Pons (tissue), 1 donor: ENCODE data around the gene PCNX1.
"Not testable (repeated sequence)": the region's sequence is repeated elsewhere in the genome, so short reads cannot be mapped to it uniquely, and the experiment has no call there.

ENCODE experiments used
- DNase-seq: peaks from one replicate; pipeline ENCODE4 v3.0.0-alpha.2; 2016; ENCODE audit warnings: low spot score

PCNX1 gene

GRCh38 chr14:70907176-70907995 is at the start of gene PCNX1:
Gene PCNX1 (plus strand): TSS chr14:70907459. CDS start chr14:70907851, 392 bp downstream.
- DNase-seq: peak; percentile 85

GRCh38 chr14:70857496-70857890 is 49.8 kb upstream of the PCNX1 start:
- no peak for DNase-seq

GRCh38 chr14:70858641-70859040 is 48.6 kb upstream of the PCNX1 start:
- no peak for DNase-seq

- not testable (repeated sequence) for DNase-seq
Measured at GRCh38 chr14:70866992-70867391, 40.3 kb upstream of the PCNX1 start.

GRCh38 chr14:70871001-70871400 is 36.3 kb upstream of the PCNX1 start:
- no peak for DNase-seq

GRCh38 chr14:70871863-70872677 is 35.2 kb upstream of the PCNX1 start:
- DNase-seq: no peak

GRCh38 chr14:70872678-70873020 is 34.6 kb upstream of the PCNX1 start:
- DNase-seq: no peak

GRCh38 chr14:70873627-70874026 is 33.6 kb upstream of the PCNX1 start:
- no peak for DNase-seq

- not testable (repeated sequence) for DNase-seq
Measured at GRCh38 chr14:70875811-70876460, 31.3 kb upstream of the PCNX1 start.

GRCh38 chr14:70879448-70879847 is 27.8 kb upstream of the PCNX1 start:
- DNase-seq: no peak

GRCh38 chr14:70880888-70881287 is 26.4 kb upstream of the PCNX1 start:
- not testable (repeated sequence) for DNase-seq

GRCh38 chr14:70881549-70882177 is 25.6 kb upstream of the PCNX1 start:
- no peak for DNase-seq

GRCh38 chr14:70882776-70883492 is 24.3 kb upstream of the PCNX1 start:
- peak; percentile 35 for DNase-seq

- no peak for DNase-seq
Measured at GRCh38 chr14:70884595-70885342, 22.5 kb upstream of the PCNX1 start.

GRCh38 chr14:70885343-70886022 is 21.8 kb upstream of the PCNX1 start:
- no peak for DNase-seq

GRCh38 chr14:70886421-70887206 is 20.6 kb upstream of the PCNX1 start:
- peak; percentile 46 for DNase-seq

GRCh38 chr14:70887207-70887681 is 20.0 kb upstream of the PCNX1 start:
- no peak for DNase-seq

- no peak for DNase-seq
Measured at GRCh38 chr14:70887737-70888499, 19.3 kb upstream of the PCNX1 start.
